ENCODE data around the gene PGGHG.

PGGHG gene

GRCh38 chr11:288478-289397 lies at the start of gene PGGHG:
TSS of gene PGGHG (plus strand) at chr11:289126. CDS start at chr11:289817, 691 bp downstream.
- DNase-seq (ENCODE audit: low read depth): no peak

- DNase-seq (ENCODE audit: low read depth): no peak
Measured at GRCh38 chr11:240315-240714, 48.6 kb upstream of the PGGHG start.

DNA sequence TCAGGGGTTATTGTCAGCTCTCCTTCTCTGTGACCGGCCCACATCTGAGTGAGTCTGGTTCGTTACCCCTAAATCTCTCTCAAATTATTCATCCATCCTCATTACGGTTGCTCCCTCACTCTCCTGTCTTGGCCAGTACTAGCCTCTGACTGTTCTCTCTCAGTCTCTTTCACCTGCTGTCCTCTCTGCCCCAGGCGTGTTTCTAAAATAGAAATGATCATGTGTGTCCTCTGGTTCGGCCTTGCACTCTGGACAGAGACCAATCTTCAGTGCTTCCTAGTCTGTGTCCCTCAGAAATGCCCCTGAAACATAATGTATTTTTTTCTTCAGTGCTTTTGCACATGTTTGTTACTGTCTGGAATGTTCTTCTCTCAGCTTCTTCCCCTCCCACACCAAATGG lies 47.3 kb upstream of the PGGHG start:
- no peak for DNase-seq (ENCODE audit: low read depth)

DNA sequence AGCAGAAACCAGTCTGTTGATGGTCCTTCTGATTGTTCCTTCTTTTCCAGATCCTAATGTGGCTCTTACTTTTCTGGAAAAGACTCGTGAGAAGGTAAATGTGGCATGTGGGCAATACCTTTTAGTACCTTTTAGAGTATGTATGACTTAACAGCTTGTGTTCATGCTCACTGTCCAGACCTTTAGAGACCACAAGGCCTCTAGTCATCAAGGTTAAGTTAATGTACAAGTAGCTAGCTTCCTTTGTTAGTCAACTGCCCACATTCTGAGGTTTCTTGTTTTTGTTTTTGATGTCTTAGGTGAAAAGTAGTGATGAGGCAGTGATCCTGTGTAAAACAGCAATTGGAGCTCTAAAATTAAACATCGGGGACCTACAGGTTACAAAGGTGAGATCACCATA lies 44.5 kb upstream of the PGGHG start:
- DNase-seq (ENCODE audit: low read depth): no peak

GRCh38 chr11:249062-249461 lies 39.9 kb upstream of the PGGHG start:
- no peak for DNase-seq (ENCODE audit: low read depth)

GRCh38 chr11:250274-250673 lies 38.7 kb upstream of the PGGHG start:
- no peak for DNase-seq (ENCODE audit: low read depth)

- no peak for DNase-seq (ENCODE audit: low read depth)
Measured at GRCh38 chr11:250740-251299, 38.1 kb upstream of the PGGHG start.

DNA sequence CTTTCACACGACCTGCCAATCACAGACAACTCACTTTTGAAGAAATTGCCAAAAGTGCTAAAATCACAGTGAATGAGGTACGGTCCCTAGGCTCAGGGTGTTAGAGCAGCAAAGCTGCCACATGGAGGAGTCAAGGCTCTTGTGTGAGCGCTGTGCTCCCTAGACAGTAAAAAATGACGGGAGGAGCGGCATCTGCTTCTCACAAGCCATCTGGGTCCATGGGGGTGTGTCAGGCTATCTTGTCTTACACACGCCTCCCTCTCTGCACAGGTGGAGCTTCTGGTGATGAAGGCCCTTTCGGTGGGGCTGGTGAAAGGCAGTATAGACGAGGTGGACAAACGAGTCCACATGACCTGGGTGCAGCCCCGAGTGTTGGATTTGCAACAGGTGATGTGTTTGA lies 37.4 kb upstream of the PGGHG start:
- DNase-seq (ENCODE audit: low read depth): no peak

- no peak for DNase-seq (ENCODE audit: low read depth)
Measured at GRCh38 chr11:252666-253065, 36.3 kb upstream of the PGGHG start.

- no peak for DNase-seq (ENCODE audit: low read depth)
Measured at GRCh38 chr11:253160-253885, 35.6 kb upstream of the PGGHG start.

GRCh38 chr11:253886-254270 lies 35.0 kb upstream of the PGGHG start:
- no peak for DNase-seq (ENCODE audit: low read depth)

DNA sequence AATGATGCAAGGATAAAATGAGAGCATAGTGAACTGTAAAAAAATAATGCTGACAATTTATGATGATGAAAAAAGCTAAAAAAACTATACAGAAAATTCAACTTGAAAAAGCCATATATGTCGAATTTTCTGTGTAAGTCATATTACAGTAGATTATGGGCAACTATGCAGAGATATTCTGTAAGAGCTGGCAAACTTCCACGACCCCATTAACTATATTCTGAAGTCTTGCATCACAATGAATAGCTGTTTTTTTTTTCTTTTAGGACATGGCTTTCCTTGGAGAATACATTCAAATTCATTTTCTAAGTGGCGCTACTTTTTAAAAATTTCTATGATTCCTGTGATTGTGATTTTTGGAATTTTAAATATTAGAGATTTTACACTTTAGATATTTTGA lies 33.8 kb upstream of the PGGHG start:
- no peak for DNase-seq (ENCODE audit: low read depth)

- no peak for DNase-seq (ENCODE audit: low read depth)
Measured at GRCh38 chr11:255816-256215, 33.1 kb upstream of the PGGHG start.

DNA sequence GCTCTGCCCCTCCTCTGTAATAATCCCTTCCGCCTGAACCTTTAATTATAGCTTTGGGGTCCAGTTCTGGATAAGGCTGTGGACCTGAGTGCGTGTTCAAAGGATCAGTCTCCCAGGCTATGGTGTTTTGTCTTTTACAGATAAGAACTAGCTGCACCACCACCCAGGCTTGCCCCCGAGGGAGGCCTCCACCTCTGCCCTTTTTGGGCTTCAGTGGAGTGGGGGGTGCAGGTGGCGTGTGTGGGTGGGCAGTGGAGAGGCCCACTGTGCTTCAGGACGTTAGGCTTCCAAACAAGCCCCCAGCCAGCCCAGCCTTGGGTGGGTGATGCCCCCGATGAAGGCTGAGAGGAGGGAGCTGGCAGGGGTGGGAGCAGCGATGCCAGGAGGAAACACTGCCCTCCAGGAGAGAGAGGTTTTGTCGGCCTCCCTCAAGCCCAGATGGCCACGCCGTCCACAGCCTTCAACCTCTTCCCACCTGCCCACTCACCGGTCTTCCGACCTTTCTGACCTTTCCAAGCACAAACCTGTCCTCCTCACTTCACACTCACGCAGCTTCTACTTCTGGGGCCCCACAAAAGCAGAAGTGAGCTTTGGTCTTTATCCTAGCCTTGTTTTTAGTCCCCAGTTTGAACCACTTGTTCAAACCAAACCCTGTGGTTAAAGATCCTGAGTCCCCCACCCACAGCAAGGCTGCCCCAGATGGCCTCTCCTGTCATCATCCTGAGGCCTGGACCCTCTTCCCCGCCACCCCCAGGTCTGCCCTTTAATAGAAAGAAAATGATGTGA lies 31.8 kb upstream of the PGGHG start:
- no peak for DNase-seq (ENCODE audit: low read depth)

DNA sequence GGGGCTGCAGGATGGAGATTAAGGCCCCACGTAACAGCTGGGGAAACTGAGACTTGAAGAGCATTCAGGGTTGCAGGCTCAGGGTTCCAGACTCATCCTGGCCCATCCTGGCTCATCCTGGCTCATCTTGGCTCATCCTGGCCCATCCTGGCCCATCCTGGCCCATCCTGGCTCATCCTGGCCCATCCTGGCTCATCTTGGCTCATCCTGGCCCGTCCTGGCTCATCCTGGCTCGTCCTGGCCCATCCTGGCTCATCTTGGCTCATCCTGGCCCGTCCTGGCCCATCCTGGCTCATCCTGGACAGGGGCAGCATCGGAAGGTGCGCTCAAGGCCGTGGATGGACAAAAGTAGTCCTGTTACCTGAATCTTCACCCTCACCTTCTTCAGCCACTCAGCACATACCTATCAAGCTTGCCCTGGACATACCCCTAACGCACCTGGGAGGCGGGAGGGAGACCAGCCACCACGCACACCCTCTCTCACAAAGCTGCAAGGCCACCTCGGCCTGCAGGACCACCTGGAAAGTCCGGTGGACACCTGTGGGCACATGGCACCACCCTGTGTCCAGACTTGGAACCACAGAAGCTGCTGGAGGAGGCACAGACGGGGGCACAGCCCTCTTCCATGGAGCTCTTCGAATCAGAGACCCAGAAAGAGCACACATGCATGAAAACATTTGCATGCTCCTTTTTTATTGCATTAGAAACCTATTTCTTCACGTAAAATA lies 31.0 kb upstream of the PGGHG start:
- no peak for DNase-seq (ENCODE audit: low read depth)

DNA sequence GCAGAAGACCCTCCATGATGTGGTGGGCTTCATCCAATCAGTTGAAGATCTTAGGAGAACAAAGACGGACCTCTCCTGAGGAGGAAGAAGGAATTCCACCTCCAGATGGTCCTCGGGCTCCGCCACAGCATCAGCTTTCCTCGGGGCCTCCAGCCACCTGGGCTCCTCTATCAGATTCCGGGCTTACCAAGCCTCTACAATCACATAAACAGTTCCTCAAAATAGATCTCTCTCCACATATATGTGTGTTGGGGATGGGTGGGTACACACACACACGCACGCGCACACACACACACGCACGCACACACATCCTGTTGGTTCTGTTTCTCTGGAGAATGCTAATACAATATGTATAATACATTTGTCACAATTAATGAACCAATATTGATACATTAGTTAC lies 29.5 kb upstream of the PGGHG start:
- no peak for DNase-seq (ENCODE audit: low read depth)

DNA sequence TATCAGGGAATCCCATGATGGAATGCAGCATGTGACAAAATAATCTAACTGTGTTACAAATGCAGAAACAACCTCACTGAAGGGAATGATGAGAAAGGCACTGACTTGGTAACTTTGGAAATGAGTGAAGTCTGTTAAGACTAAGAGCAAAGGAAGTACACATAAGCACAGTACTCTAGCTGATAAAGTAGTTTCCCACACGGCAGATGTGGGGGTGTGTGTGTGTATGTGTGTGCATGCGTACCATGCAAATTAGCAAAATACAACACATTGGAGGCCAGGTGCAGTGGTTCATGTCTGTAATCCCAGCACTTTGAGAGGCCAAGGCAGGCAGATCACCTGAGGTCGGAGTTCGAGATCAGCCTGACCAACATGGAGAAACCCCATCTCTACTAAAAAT lies 27.3 kb upstream of the PGGHG start:
- DNase-seq (ENCODE audit: low read depth): no peak

DNA sequence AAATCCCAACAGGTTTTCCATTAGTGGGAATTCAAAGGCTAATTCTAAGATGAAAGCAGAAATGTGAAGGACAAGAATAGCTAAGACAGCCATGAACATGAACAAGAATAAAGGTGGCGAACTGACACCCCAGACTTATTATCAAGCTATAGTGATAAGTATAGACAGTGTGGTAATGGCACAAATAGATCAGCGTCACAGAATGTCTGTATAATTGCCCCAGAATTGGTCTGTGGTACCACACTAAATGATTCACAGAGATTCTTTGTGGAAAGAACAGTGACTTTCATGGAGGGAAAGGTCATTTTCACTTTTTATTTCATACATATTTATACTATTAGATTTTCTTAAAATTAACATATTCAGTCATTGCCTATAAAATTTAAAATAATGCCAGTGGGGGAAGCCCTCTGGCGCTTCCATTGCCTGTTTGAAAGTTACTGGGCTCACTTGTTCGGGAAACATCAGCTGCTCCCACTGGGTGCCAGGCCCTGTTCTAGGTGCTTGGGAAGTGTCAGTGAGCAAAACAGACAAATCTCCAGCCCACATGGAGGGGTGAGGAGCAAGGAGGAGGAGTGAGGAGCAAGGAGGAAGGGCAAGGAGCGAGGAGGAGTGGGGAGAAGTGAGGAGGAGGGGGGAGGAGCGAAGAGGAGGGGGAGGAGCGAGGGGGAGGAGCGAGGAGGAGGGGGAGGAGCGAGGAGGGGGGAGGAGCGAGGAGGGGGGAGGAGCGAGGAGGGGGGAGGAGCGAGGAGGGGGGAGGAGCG lies 22.1 kb upstream of the PGGHG start:
- no peak for DNase-seq (ENCODE audit: low read depth)

DNA sequence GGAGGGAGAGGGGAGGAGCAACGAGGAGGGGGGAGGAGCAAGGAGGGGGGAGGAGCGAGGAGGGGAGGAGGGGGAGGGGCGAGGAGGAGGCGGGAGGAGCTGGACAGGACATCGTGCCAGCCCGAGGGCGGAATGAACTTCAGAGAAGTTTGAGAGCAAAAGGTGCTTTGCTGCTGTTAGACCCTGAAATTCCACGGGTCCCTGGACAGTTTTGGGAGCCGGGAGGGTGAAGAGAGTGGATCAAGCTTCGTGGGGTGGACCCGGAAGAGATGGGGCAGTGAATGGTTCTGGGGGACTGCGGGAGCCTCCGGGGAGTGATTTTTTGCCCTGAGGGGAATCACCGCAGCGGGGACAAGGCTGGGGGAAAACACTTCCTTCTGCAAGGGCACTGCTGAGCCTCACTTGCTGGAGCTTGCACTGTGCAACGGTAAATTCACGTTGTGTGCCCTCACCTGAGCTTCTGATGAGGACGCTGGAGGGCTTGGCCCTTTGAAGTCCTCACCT lies 21.4 kb upstream of the PGGHG start:
- DNase-seq (ENCODE audit: low read depth): no peak

GRCh38 chr11:268716-269145 lies 20.2 kb upstream of the PGGHG start:
- peak; percentile 57 for DNase-seq (ENCODE audit: low read depth)

All from GM04504 (cell line).